Measurements from ENCODE around the gene UBE2L3. TPM values are rescaled to one million over a fixed set of nuclear protein-coding genes. Genes with fewer than 3 reads are reported as not detected.
A peak's percentile ranks its signal among the peaks of the same experiment; 100 is the strongest.

The UBE2L3 gene
- total RNA-seq, 2 donors from 2014 or later = 56.8 to 78.7 TPM

- no peaks in the 10 kb centered on the region for H3K4me1 ChIP-seq
- TF ChIP-seq CTCF (IDR thresholded peaks at IDR 0.05) = no peak
- no peaks in the 10 kb centered on the region for H3K9me3 ChIP-seq
- intact Hi-C loops (cut with DNase I) = no loop called here
- H3K27me3 ChIP-seq = no peaks in the 10 kb centered on the region
- no peak overlapping the region for H3K4me3 ChIP-seq
- H3K9ac ChIP-seq (ENCODE audit: low read depth in 2 of 2, low read length in 2 of 2) = no peak overlapping the region
- DNase-seq = no peak
- H3K27ac ChIP-seq = no peak overlapping the region
- H3K36me3 ChIP-seq = peaks cover 4% of the 10 kb centered on the region
Observed at GRCh38 chr22:21622919-21623647, 55.6 kb downstream of the UBE2L3 start.

GRCh38 chr22:21623648-21623970, 56.1 kb downstream of the UBE2L3 start:
- Histone ChIP-seq H3K4me1 (peaks cover 3% of the 10 kb centered on the region), H3K9me3 (no peaks in the 10 kb centered on the region), H3K27me3 (no peaks in the 10 kb centered on the region), H3K9ac (ENCODE audit: low read depth in 2 of 2, low read length in 2 of 2) (no peak overlapping the region), H3K4me3 (no peak overlapping the region), H3K36me3 (peaks cover 4% of the 10 kb centered on the region), H3K27ac (no peak overlapping the region)
- intact Hi-C loops (cut with DNase I) = no loop called here
- DNase-seq = no peak
- TF ChIP-seq CTCF (IDR thresholded peaks at IDR 0.05) = no peak

- no peak overlapping the region for H3K9ac ChIP-seq (ENCODE audit: low read depth in 2 of 2, low read length in 2 of 2)
- H3K27me3 ChIP-seq = no peaks in the 10 kb centered on the region
- intact Hi-C loops (cut with DNase I) = no loop called here
- H3K4me1 ChIP-seq = peaks cover 3% of the 10 kb centered on the region
- H3K27ac ChIP-seq = no peak overlapping the region
- H3K9me3 ChIP-seq = no peaks in the 10 kb centered on the region
- peak; percentile 41 for DNase-seq
- TF ChIP-seq CTCF (IDR thresholded peaks at IDR 0.05) = peak; percentile 14
- H3K4me3 ChIP-seq = no peak overlapping the region
- H3K36me3 ChIP-seq = peaks cover 4% of the 10 kb centered on the region
Observed at GRCh38 chr22:21624120-21624879, 56.8 kb downstream of the UBE2L3 start.

- DNase-seq = no peak
- Histone ChIP-seq H3K4me1 (peaks cover 3% of the 10 kb centered on the region), H3K4me3 (no peak overlapping the region), H3K27ac (no peak overlapping the region), H3K9me3 (no peaks in the 10 kb centered on the region), H3K27me3 (no peaks in the 10 kb centered on the region), H3K36me3 (peaks cover 4% of the 10 kb centered on the region), H3K9ac (ENCODE audit: low read depth in 2 of 2, low read length in 2 of 2) (no peak overlapping the region)
- intact Hi-C loops (cut with DNase I) = no loop called here
- no peak for TF ChIP-seq CTCF (IDR thresholded peaks at IDR 0.05)
Observed at GRCh38 chr22:21624880-21625791, 57.6 kb downstream of the UBE2L3 start.

- H3K27ac ChIP-seq = no peak overlapping the region
- H3K27me3 ChIP-seq = no peaks in the 10 kb centered on the region
- DNase-seq = no peak
- H3K9me3 ChIP-seq = no peaks in the 10 kb centered on the region
- TF ChIP-seq CTCF (IDR thresholded peaks at IDR 0.05) = no peak
- H3K9ac ChIP-seq (ENCODE audit: low read depth in 2 of 2, low read length in 2 of 2) = no peak overlapping the region
- peaks cover 3% of the 10 kb centered on the region for H3K4me1 ChIP-seq
- intact Hi-C loops (cut with DNase I) = no loop called here
- H3K36me3 ChIP-seq = peaks cover 4% of the 10 kb centered on the region
- no peak overlapping the region for H3K4me3 ChIP-seq
Observed at GRCh38 chr22:21626073-21626734, 58.7 kb downstream of the UBE2L3 start.

Measured in colonic mucosa (tissue), 4 donors.